Adrenal gland (tissue), 5 donors: ENCODE measurements around the gene TBC1D32.
"Not testable (repeated sequence)": the region's sequence is repeated elsewhere in the genome, so short reads cannot be mapped to it uniquely, and the experiment has no call there.

ENCODE experiments used
- CTCF ChIP-seq, 6 experiments: fragments of 450-650 bp in 4 of 6; fragments of 200-600 bp in 2 of 6; sonication (generic) in 1 of 6; IDR thresholded peaks; 1 replicate in 5 of 6; 2 replicates in 1 of 6; pipeline versions ENCODE4 v1.5.1 to v1.8.0; 2016 to 2021; ENCODE audit warnings: antibody characterized with exemption in 6 of 6, mild to moderate bottlenecking in 2 of 6, moderate library complexity in 1 of 6
- POLR2A ChIP-seq, 2 donors: fragments of 450-650 bp; IDR thresholded peaks; one replicate each; pipeline ENCODE4 v1.6.1; 2017; ENCODE audit warnings: antibody characterized with exemption in 2 of 2, mild to moderate bottlenecking in 2 of 2, moderate library complexity in 1 of 2
- donor health status: DM: no; HTN: no; CAD: no.

GRCh38 chr6:121196042-121196441, 138.2 kb downstream of the TBC1D32 start:
- not testable (repeated sequence) for TF ChIP-seq POLR2A, CTCF (IDR thresholded peaks at IDR 0.05)
